IPS DF 6.9 (cell line): Measurements from ENCODE around the gene SFTPB.
A peak's percentile ranks its signal among the peaks of the same experiment; 100 is the strongest.
"Not testable (repeated sequence)": the region's sequence is repeated elsewhere in the genome, so short reads cannot be mapped to it uniquely, and the experiment has no call there.

Source experiments
- DNase-seq: peaks from one replicate; pipeline ENCODE4 v3.0.0-alpha.2; 2013; ENCODE audit warnings: low read depth, low spot score
- H3K27ac ChIP-seq: one replicate; pipeline ENCODE4 v1.5.1; 2013; ENCODE audit warnings: low read length, control low read depth
- H3K27me3 ChIP-seq: 2 replicates; pipeline ENCODE4 v1.6.1; 2013; ENCODE audit warnings: mild to moderate bottlenecking, low read length; ENCODE audit not compliant: control insufficient read depth, insufficient read depth
- H3K36me3 ChIP-seq: 2 replicates; pipeline ENCODE4 v1.6.1; 2013; ENCODE audit warnings: low read length; ENCODE audit not compliant: control insufficient read depth, insufficient read depth
- H3K4me1 ChIP-seq: 2 replicates; pipeline ENCODE4 v1.6.1; 2013; ENCODE audit warnings: low read length; ENCODE audit not compliant: control insufficient read depth, insufficient read depth
- H3K4me3 ChIP-seq: 2 replicates; pipeline ENCODE4 v1.5.1; 2013; ENCODE audit warnings: mild to moderate bottlenecking, low read length
- H3K9me3 ChIP-seq: 2 replicates; pipeline ENCODE4 v1.6.1; 2013; ENCODE audit warnings: low read length, inconsistent platforms; ENCODE audit not compliant: control insufficient read depth, insufficient read depth
- WGBS: extraction: QIAGEN DNeasy Blood & Tissue Kit; methylation state at CpG from one replicate; pipeline ENCODE4 v1.1.7; 2013; ENCODE audit warnings: mixed read lengths, missing lambda C conversion rate; ENCODE audit not compliant: insufficient read length, insufficient coverage; 5-methylcytosine and 5-hydroxymethylcytosine counted together

SFTPB gene

DNA sequence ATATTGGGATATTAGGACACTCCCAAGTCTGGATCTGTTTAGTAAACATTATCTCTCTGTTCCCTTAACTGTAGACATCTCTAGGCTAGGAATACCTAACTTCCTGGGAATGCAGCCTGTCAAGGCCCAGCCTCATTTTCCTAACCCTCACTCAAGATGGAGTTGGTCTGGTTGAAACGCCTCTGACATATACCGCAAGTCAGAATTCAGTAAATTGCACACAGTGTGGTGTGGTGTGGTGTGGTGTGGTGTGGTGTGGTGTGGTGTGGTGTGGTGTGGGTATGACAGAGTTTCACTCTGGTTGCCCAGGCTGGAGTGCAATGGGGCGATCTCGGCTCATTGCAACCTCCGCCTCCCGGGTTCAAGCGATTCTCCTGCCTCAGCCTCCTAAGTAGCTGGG, 53.2 kb downstream of the SFTPB start:
- no CpG with 5 or more reads among the region's 7 CpGs for WGBS

DNA sequence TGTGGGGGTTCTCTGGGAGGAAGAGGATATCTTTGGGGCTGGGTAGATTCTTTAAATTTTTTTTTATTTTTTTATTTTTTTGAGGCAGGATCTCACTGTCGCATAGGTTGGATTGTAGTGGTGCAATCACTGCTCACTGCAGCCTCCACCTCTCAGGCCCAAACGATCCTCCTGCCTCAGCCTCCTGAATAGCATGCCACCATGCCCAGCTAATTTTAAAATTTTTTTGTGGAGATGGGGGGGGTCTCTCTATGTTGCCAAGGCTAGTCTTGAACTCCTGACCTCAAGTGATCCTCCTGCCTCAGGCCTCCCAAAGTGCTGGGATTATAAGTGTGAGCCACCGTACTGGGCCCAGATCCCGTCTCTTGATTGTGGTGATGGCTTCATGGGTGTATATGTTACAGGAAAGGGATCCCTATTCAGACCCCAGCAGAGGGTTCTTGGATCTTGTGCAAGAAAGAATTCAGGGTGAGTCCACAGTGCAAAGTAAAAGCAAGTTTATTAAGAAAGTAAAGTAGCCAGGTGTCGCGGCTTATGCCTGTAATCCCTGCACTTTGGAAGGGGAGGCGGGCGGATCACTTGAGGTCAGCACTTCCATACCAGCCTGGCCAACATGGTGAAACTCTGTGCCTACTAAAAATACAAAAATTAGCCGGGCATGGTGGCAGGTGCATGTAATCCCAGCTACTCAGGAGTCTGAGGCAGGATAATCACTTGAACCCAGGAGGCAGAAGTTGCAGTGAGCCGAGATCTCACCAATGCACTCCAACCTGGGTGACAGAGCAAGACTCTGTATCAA, 54.1 kb downstream of the SFTPB start:
- Histone ChIP-seq H3K4me1 (no peaks in the 10 kb centered on the region), H3K4me3 (no peak overlapping the region), H3K27ac (no peak overlapping the region), H3K36me3 (0 out of 2 replicates have a peak, but pooled peaks cover 2% of the 10 kb centered on the region), H3K27me3 (no peaks in the 10 kb centered on the region), H3K9me3 (no peaks in the 10 kb centered on the region)
- no CpG with 5 or more reads among the region's 10 CpGs for WGBS
- no peak for DNase-seq

More for the DNA sequence above, 53.2 kb downstream of the SFTPB start:
- not testable (repeated sequence) for H3K9me3 ChIP-seq, H3K36me3 ChIP-seq, DNase-seq, H3K4me3 ChIP-seq, H3K27ac ChIP-seq, H3K27me3 ChIP-seq, H3K4me1 ChIP-seq

DNA sequence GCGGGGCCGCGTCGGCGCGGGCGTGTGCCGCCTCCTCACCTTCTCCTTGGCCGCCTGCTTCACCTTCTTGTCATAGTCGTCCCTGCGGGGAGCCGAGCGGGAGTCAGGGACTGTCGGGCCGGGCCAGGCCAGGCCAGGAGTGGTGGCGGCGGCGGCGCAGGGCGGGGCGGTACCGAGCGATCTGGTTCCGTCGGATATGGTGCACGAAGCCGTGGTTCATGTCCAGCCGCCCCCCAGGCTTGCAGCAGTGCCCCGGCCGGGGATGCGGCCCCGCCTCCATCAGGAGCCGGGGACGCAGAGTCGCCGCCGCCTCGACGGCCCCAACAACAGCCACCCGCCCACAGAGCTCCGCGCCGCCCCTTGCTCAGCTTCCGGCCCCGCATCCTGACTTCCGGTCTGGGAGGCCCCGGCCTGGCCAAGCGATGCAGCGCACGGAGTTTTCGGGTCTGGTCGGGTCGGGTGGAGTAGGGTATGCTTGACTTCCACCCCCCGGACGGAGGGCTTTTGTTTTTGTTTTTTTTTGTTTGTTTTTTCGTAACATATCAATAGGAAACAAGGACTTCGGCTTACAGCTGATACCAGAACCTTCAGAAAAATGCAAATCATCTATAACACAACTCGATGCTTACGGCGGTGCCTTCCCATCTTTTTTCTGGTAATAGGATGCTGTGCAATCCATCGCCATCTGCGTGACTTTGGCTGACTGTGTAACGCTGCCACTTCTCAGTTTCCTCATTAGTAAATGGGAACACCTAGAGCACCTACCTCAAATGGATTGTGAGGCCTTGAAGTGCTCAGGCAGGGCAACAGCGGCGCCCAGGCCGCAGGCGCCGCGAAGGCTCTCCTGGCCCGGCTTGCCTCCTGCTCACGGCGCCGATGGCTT, 56.1 kb downstream of the SFTPB start, which contains the start of gene C2orf68:
TSS of gene C2orf68 (minus strand) at position 362 of the 883 bp plus-strand sequence. CDS start at position 280, 82 bp downstream.
- WGBS: no CpG with 5 or more reads among the region's 73 CpGs
- Histone ChIP-seq H3K27me3 (no peaks in the 10 kb centered on the region), H3K4me3 (peak within 1 kb of the TSS; percentile 88), H3K36me3 (peaks cover 5% of the 10 kb centered on the region; the same call in 1 of the 2 replicates), H3K4me1 (no peaks in the 10 kb centered on the region), H3K9me3 (no peaks in the 10 kb centered on the region), H3K27ac (no peak within 1 kb of the TSS)
- DNase-seq: peak; percentile 75

DNA sequence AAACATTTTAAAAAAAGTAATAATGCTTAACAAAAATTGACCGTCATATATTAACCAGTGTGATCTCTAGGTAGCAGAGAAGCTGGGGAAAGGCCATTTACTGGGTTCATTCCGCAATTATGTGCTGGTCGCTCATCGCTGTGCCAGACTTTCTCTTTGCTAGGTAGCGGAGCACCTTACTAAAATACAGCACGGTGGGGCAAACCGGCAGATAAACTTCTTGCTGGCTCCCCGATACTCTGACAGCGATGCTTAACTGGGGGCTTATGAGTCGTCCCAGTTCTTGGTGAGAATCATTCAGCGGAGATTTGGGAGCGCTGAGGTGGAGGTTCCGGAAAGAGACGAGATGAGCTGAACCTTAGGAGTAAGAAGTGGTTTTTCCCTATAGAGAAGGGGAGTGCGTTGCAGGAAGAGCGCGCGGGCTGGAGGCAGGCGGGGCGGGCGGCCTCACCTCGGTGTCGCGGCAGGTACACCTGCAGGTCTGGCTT, 56.7 kb downstream of the SFTPB start:
- Histone ChIP-seq H3K27ac (no peak overlapping the region), H3K36me3 (peaks cover 5% of the 10 kb centered on the region; the same call in 1 of the 2 replicates), H3K4me3 (peak overlapping the region; percentile 88), H3K27me3 (no peaks in the 10 kb centered on the region), H3K9me3 (no peaks in the 10 kb centered on the region), H3K4me1 (no peaks in the 10 kb centered on the region)
- no CpG with 5 or more reads among the region's 24 CpGs for WGBS
- no peak for DNase-seq
